Measurements from ENCODE around the gene ZNF692. TPM values are rescaled to one million over a fixed set of nuclear protein-coding genes. Genes with fewer than 3 reads are reported as not detected.

The ZNF692 gene
- polyA plus RNA-seq, 1 donor (not counting 4 experiments of a cell fraction or from before 2014, with no cell fraction given): 27.0 TPM

DNA sequence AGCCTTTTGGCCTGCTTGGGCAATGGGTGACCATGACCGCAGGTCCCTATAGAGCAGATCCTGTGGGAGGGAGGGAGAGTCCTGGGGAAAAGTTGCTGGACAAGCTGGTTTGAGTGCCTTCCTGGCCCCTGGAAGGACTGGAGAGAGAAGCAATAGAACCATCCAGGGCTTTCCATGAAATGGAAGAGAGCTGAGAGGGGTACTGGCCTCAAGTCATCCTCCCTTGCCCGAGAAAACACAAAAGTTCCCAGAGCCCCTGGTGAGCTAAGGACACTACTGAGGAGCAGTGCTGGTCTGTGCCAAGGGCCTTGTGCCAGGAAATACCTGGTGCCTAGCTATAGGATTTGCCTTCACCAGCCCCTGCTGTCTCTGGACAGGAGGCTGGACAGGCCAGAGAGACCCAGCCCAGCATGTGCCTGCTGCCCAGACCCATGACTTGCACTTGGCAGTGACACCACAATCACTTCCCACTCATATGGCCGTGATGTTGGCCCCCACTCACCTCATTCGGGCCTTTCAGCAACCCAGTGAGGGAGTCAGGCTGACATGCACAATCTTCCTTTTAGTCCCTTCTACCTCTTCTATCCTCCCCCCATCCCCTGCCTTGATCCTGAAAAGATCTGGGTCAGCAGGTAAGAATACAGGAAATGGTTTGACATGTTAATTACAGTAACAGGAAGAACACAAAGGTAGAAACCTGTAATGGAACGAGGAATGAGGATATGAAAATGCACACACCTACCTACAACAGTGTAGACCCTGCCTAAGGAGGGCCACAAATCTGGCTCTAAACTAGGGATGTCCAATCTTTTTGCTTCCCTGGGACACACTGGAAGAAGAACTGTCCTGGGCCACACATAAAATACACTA lies 40.1 kb downstream of the ZNF692 start:
- no peak overlapping the region for H3K27ac ChIP-seq (ENCODE audit: control insufficient read depth, insufficient read depth, low read length)
- dilution Hi-C loops (cut with MboI; ENCODE audit: extremely low pct_ligation_motif_present, low sequenced_read_pairs): no loop called here
- H4K20me1 ChIP-seq (ENCODE audit: control insufficient read depth, extremely low read depth, insufficient read depth, low read length): no peaks in the 10 kb centered on the region
- no peaks in the 10 kb centered on the region for H3K27me3 ChIP-seq (ENCODE audit: control insufficient read depth, extremely low read depth, insufficient read depth, low read length)
- peaks cover 8% of the 10 kb centered on the region for H3K4me1 ChIP-seq (ENCODE audit: control insufficient read depth, extremely low read depth, insufficient read depth, low read length)
- peaks cover 33 to 40% of the 10 kb centered on the region in 2 experiments for H3K36me3 ChIP-seq (ENCODE audit: control insufficient read depth in 2 of 2, extremely low read depth in 1 of 2, insufficient read depth in 2 of 2, low read length in 2 of 2)
- H3K79me2 ChIP-seq (ENCODE audit: control insufficient read depth, insufficient read depth, low read length): peaks cover 45% of the 10 kb centered on the region
- no peak overlapping the region for H3K4me2 ChIP-seq (ENCODE audit: control insufficient read depth, extremely low read depth, insufficient read depth, low read depth, low read length)
- H3K4me3 ChIP-seq (ENCODE audit: control insufficient read depth in 2 of 3, extremely low read depth in 1 of 3, insufficient read depth in 2 of 3, low read depth in 1 of 3, low read length in 3 of 3): no peak overlapping the region
- TF ChIP-seq, protein P1, sequence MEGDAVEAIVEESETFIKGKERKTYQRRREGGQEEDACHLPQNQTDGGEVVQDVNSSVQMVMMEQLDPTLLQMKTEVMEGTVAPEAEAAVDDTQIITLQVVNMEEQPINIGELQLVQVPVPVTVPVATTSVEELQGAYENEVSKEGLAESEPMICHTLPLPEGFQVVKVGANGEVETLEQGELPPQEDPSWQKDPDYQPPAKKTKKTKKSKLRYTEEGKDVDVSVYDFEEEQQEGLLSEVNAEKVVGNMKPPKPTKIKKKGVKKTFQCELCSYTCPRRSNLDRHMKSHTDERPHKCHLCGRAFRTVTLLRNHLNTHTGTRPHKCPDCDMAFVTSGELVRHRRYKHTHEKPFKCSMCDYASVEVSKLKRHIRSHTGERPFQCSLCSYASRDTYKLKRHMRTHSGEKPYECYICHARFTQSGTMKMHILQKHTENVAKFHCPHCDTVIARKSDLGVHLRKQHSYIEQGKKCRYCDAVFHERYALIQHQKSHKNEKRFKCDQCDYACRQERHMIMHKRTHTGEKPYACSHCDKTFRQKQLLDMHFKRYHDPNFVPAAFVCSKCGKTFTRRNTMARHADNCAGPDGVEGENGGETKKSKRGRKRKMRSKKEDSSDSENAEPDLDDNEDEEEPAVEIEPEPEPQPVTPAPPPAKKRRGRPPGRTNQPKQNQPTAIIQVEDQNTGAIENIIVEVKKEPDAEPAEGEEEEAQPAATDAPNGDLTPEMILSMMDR (optimal IDR thresholded peaks at IDR 0.05 in 1 of 3, IDR thresholded peaks at IDR 0.05 in 1 of 3, conservative IDR thresholded peaks at IDR 0.05 in 1 of 3; ENCODE audit: extremely low read depth in 1 of 3, insufficient read depth in 2 of 3, low read length in 3 of 3): no peak
- no peak for TF ChIP-seq EZH2 (IDR thresholded peaks at IDR 0.05; ENCODE audit: low read length)
- H3K9me3 ChIP-seq (ENCODE audit: control insufficient read depth, low read depth, low read length): no peaks in the 10 kb centered on the region
- FAIRE-seq (no peak), DNase-seq (ENCODE audit: low read depth, low spot score) (no peak)
- no peak overlapping the region for H3K9ac ChIP-seq (ENCODE audit: control insufficient read depth, extremely low read depth, insufficient read depth, low read length)
- peaks cover 2% of the 10 kb centered on the region for H3K9me1 ChIP-seq (ENCODE audit: control insufficient read depth, extremely low read depth, insufficient read depth, low read length)
- no peak overlapping the region for H2AFZ ChIP-seq (ENCODE audit: control insufficient read depth, low read length)

DNA sequence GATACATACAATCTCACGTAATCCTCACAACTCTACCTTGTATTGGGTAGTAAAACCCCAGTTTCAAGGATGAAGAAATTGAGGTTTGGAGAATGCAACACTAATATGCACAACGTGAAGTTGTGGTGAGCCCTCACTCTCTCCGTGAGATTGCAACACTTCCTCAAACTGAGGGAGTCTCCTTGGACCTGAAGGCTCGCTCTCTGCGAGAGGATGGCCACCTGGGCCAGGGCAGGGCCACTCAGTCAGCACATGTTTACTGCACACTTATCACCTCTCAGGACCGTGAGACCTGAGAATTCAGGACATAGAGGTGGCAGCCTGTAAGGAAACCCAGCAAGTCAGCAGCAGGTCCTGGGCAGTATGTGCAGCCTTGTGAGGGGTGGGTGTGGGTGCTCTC lies 41.8 kb downstream of the ZNF692 start:
- H3K27me3 ChIP-seq (ENCODE audit: control insufficient read depth, extremely low read depth, insufficient read depth, low read length): no peaks in the 10 kb centered on the region
- no peaks in the 10 kb centered on the region for H4K20me1 ChIP-seq (ENCODE audit: control insufficient read depth, extremely low read depth, insufficient read depth, low read length)
- dilution Hi-C loops (cut with MboI; ENCODE audit: extremely low pct_ligation_motif_present, low sequenced_read_pairs): no loop called here
- peaks cover 30% of the 10 kb centered on the region for H3K79me2 ChIP-seq (ENCODE audit: control insufficient read depth, insufficient read depth, low read length)
- no peak overlapping the region for H3K27ac ChIP-seq (ENCODE audit: control insufficient read depth, insufficient read depth, low read length)
- H2AFZ ChIP-seq (ENCODE audit: control insufficient read depth, low read length): no peak overlapping the region
- no peaks in the 10 kb centered on the region for H3K4me1 ChIP-seq (ENCODE audit: control insufficient read depth, extremely low read depth, insufficient read depth, low read length)
- DNase-seq (ENCODE audit: low read depth, low spot score): no peak
- TF ChIP-seq, protein P1 (optimal IDR thresholded peaks at IDR 0.05 in 1 of 3, IDR thresholded peaks at IDR 0.05 in 1 of 3, conservative IDR thresholded peaks at IDR 0.05 in 1 of 3; ENCODE audit: extremely low read depth in 1 of 3, insufficient read depth in 2 of 3, low read length in 3 of 3): no peak
- no peak for FAIRE-seq
- no peaks in the 10 kb centered on the region for H3K9me3 ChIP-seq (ENCODE audit: control insufficient read depth, low read depth, low read length)
- peaks cover under 1% of the 10 kb centered on the region for H3K9me1 ChIP-seq (ENCODE audit: control insufficient read depth, extremely low read depth, insufficient read depth, low read length)
- peaks cover 27 to 44% of the 10 kb centered on the region in 2 experiments for H3K36me3 ChIP-seq (ENCODE audit: control insufficient read depth in 2 of 2, extremely low read depth in 1 of 2, insufficient read depth in 2 of 2, low read length in 2 of 2)
- H3K4me3 ChIP-seq (ENCODE audit: control insufficient read depth in 2 of 3, extremely low read depth in 1 of 3, insufficient read depth in 2 of 3, low read depth in 1 of 3, low read length in 3 of 3): no peak overlapping the region
- H3K4me2 ChIP-seq (ENCODE audit: control insufficient read depth, extremely low read depth, insufficient read depth, low read depth, low read length): no peak overlapping the region
- H3K9ac ChIP-seq (ENCODE audit: control insufficient read depth, extremely low read depth, insufficient read depth, low read length): no peak overlapping the region

All from keratinocyte (primary cell).